ENCODE results near the gene CISH.

Gene CISH

GRCh38 chr3:50599115-50599715, 12.4 kb downstream of the CISH start:
- DNase-seq (ENCODE audit: low spot score) = no peak

GRCh38 chr3:50594253-50594785, 17.3 kb downstream of the CISH start:
- DNase-seq (ENCODE audit: low spot score) = no peak

GRCh38 chr3:50592568-50592967, 19.0 kb downstream of the CISH start:
- no peak for DNase-seq (ENCODE audit: low spot score)

- no peak for DNase-seq (ENCODE audit: low spot score)
Observed at GRCh38 chr3:50591196-50591741, 20.3 kb downstream of the CISH start.

- no peak for DNase-seq (ENCODE audit: low spot score)
Observed at GRCh38 chr3:50588759-50589433, 22.7 kb downstream of the CISH start.

GRCh38 chr3:50587806-50588758, 23.5 kb downstream of the CISH start:
- no peak for DNase-seq (ENCODE audit: low spot score)

- DNase-seq (ENCODE audit: low spot score) = no peak
Observed at GRCh38 chr3:50587373-50587772, 24.2 kb downstream of the CISH start.

GRCh38 chr3:50586763-50587070, 24.9 kb downstream of the CISH start:
- no peak for DNase-seq (ENCODE audit: low spot score)

- no peak for DNase-seq (ENCODE audit: low spot score)
Observed at GRCh38 chr3:50585919-50586762, 25.4 kb downstream of the CISH start.

GRCh38 chr3:50584391-50584790, 27.2 kb downstream of the CISH start:
- DNase-seq (ENCODE audit: low spot score) = no peak

- no peak for DNase-seq (ENCODE audit: low spot score)
Observed at GRCh38 chr3:50583897-50584296, 27.7 kb downstream of the CISH start.

- DNase-seq (ENCODE audit: low spot score) = no peak
Observed at GRCh38 chr3:50582083-50582482, 29.5 kb downstream of the CISH start.

- no peak for DNase-seq (ENCODE audit: low spot score)
Observed at GRCh38 chr3:50581459-50581842, 30.1 kb downstream of the CISH start.

GRCh38 chr3:50580683-50581458, 30.7 kb downstream of the CISH start:
- no peak for DNase-seq (ENCODE audit: low spot score)

- no peak for DNase-seq (ENCODE audit: low spot score)
Observed at GRCh38 chr3:50577348-50577747, 34.2 kb downstream of the CISH start.

GRCh38 chr3:50575372-50575771, 36.2 kb downstream of the CISH start:
- no peak for DNase-seq (ENCODE audit: low spot score)

GRCh38 chr3:50574444-50574831, 37.1 kb downstream of the CISH start:
- DNase-seq (ENCODE audit: low spot score) = no peak

GRCh38 chr3:50573566-50574443, 37.8 kb downstream of the CISH start:
- no peak for DNase-seq (ENCODE audit: low spot score)

GRCh38 chr3:50572801-50573371, 38.7 kb downstream of the CISH start:
- no peak for DNase-seq (ENCODE audit: low spot score)

Measured in SK-N-DZ (cell line).